Measurements from ENCODE around the gene GPNMB. TPM values are rescaled to one million over a fixed set of nuclear protein-coding genes. Genes with fewer than 3 reads are reported as not detected.
"Not testable (repeated sequence)": the region's sequence is repeated elsewhere in the genome, so short reads cannot be mapped to it uniquely, and the experiment has no call there.

GPNMB gene
- 0.69 and 1.9 TPM in 2 replicates for total RNA-seq

DNA sequence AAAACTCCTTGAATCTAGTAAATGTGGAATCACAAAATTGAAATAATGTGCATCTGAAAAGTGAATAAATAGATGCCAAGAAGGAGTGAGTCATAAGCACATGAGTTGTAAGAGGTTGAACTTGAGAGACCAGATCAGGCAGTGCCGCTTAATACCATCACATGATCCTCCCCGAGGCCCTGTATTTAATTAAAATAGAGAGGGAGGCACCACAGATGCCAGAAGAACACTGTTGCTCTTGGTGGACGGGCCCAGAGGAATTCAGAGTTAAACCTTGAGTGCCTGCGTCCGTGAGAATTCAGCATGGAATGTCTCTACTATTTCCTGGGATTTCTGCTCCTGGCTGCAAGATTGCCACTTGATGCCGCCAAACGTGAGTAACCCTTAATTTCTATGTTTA is at the start of gene GPNMB:
GPNMB (plus strand) TSS at position 221 of the 400 bp plus-strand sequence; CDS start at position 304, 83 bp downstream.
- intact Hi-C loops (cut with micrococcal nuclease), result no loop called here

DNA sequence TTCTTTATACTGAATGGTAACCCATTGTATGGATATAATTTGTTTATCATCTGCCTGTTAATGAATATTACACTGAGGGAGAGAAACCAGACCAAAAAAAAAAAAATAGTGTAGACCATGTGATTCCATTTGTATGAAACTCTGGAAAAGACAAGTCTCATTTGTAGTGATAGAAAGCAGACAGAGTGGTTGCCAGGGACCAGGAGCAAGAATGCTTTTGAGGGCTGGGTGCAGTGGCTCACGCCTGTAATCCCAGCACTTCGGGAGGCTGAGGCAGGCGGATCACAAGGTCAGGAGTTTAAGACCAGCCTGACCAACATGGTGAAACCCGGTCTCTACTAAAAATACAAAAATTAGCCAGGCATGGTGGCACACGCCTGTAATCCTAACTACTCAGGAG is 48.8 kb upstream of the GPNMB start:
- intact Hi-C loops (cut with micrococcal nuclease), result not testable (repeated sequence)

DNA sequence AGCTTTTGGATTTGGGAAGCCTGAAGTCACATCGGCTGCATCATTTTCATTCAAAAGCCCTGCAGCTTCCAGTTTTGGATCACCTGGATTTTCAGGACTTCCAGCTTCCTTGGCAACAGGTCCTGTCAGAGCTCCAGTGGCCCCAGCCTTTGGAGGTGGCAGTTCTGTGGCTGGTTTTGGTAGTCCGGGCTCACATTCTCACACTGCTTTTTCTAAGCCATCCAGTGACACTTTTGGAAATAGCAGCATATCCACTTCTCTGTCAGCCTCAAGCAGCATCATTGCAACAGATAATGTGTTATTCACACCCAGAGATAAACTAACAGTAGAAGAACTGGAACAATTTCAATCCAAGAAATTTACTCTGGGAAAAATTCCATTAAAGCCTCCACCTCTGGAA is 46.2 kb upstream of the GPNMB start:
- intact Hi-C loops (cut with micrococcal nuclease), result no loop called here

DNA sequence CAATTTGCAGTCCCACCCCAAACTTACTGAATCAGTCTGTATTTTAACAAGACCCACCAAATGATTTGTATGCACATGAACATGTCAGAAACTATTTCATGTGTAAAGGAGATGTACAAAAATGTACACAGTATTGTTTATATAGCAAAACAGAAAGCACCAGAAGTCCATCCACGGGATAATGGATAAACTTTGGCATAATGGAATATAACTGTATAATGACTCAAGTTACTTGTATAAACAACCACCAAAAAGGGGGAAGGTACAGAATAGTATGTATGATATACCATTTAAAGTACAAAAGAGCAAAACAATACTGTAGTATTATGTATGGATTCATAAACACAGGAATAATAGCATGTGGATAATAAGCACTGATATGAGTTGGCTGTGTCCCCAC is 42.3 kb upstream of the GPNMB start:
- intact Hi-C loops (cut with micrococcal nuclease), result no loop called here

DNA sequence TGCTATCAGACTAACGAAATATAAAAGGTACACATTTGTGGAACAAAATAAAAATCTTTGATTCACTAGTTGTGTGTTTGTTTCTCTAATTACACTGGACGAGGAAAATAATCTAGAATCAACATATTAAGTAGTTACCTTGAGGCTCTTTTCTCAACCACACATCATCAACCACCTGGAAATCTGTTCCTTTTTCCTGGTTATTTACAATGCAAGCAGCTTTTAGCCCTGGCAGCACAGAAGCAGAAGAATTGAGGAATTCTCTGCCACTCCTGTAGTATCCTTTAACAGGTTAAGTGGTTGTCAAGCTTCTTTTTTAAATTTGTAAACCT is 41.0 kb upstream of the GPNMB start:
- intact Hi-C loops (cut with micrococcal nuclease), result no loop called here

DNA sequence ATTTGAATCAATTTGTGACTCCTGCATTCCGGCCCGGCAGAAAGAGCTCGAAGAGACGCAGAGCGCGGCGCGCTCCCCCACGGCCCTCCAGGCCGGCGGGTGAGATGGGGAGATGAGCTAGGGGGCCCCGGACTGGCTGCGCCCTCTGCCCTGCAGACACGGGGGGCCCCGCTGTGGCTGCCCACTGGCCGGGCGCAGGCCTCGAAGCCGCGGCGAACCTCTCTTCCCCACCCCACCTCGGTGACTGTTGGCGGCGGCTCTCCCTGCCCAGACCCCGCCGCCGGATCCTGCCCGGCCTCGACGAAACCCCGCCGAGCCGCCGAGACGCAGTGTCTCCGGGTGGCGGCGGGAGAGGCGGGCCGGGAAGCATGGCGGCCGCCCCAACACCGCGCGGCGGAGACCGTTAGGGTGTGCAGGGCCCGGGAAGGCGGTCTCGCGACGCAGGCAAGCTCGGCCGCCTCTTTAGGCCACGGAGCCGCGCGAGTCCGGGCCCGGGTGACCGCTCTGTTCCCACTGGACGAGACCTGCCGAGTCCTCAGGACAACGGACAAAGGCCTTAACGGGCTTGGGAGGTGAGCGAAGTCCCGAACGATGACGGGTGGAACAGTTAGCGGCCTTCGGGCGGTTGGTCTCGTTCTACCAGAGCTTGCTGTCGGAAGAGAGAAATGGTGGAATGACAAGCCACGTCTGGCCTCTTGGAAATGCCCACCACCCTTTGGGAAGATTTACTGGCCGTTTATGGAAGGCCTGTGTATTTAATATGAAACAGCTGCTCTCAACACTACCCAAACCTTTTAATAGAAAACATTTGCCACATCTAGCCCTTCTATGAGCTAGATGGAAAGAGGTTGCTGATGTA is 40.4 kb upstream of the GPNMB start:
- intact Hi-C loops (cut with micrococcal nuclease), result no loop called here

DNA sequence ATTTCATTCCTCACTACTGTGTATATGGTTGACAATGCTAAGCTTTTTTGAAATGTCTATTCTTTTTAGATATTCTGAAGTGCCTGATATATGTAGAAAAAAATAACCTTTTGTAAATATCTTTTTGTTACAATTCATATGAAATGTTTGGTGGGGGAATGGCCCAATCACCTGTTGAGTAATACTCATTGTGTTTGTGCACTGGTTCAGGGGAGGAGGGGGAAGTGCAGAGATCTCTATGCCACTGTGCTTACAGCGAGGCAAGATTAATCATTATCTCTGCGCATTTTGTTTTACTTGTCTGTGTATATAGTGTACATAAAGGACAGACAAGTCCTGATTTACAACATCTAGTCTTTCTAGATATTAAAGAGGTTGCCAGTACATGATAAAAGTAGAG is 39.6 kb upstream of the GPNMB start:
- intact Hi-C loops (cut with micrococcal nuclease), result no loop called here

DNA sequence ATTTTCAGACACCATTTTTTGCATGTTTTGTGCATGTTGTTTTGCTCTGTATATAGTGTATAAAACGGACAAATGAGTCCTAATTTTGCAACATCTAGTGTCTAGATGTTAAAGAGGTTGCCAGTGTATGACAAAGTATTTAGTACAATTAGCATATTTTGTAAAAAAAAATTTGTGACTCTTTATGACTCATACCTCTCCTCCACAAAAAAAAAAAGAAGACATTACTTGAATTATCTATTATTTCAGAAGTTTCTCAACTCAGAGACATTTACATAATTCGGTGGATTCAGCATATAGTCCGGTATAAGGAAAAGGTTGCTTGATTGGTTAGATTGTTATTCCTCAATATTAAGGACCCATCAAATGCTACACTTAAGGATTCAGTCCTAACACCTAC is 38.7 kb upstream of the GPNMB start:
- intact Hi-C loops (cut with micrococcal nuclease), result no loop called here

DNA sequence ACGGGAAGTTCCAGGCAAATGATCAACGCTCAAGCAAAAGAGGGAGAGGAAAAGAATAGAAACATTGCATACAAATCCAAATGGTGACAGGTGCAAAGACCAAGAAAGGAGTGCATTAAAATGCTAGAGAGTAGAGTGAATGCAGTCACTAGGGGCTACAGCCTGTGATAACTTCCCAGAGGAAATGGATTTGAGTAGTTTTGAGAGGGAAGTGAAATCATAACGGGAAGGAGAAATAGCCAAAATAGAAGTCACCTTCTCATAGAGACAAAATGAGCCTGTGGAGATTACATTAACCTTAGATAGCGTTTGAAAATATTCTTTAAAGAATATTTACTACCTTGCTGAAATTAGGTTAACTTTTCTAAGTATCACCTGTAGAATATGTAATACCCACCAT is 38.3 kb upstream of the GPNMB start:
- intact Hi-C loops (cut with micrococcal nuclease), result no loop called here

DNA sequence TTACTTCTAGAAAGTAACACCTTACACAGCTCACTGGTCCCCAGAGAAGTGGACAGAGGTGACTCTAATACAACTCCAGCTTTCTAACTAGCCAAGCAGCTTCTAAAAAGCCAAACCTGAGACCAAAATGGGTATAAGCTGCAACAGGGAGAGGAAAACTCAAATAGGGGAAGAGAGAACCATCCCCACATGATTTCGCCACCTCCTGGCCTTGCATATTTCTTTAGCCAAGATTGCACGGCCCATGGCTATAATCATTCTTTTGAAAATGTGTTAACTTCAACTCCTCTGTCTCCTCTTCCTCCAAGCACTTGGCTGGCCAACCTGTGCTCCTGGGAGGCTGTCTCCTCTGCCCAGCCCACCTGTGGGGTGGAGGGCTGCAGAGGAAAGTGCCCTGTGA is 36.1 kb upstream of the GPNMB start:
- intact Hi-C loops (cut with micrococcal nuclease), result no loop called here

DNA sequence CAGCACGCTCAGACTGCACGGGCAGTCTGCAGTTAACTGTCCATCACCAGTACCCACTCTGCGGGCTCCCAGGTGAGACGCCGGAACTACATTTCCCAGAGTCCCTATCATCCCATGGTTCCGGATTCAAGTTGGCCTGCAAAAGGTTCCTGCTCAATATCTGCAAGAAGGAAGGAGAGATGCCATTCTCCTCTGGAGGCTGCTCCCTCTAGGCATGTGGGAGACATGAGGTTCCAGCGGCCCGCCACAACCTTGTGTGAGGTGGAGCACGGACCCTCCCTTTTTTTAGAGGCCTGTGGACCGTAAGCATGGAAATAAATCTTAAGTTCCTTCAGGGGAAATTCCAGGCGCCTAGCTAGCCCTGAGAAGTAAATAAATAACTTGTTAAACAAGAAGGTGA is 35.0 kb upstream of the GPNMB start:
- intact Hi-C loops (cut with micrococcal nuclease), result no loop called here

DNA sequence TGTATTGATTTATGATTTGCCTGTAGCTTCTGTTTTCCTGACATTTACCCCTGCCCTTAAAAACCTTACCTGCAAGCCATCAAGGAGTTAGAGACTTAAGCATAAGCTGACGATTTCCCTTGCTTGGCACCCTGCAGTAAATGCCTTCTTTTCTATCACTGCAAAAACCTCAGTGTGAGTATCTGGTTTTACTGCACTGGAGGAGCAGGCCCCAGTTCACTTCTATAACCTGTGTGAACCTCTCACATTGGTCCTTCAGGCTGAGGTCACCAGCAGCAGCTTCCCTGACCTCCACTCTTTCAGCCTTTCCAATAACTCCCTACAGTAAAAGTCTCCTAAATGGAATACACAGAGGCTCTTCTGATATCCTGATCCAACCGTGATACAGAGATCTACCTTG is 34.2 kb upstream of the GPNMB start:
- intact Hi-C loops (cut with micrococcal nuclease), result no loop called here

DNA sequence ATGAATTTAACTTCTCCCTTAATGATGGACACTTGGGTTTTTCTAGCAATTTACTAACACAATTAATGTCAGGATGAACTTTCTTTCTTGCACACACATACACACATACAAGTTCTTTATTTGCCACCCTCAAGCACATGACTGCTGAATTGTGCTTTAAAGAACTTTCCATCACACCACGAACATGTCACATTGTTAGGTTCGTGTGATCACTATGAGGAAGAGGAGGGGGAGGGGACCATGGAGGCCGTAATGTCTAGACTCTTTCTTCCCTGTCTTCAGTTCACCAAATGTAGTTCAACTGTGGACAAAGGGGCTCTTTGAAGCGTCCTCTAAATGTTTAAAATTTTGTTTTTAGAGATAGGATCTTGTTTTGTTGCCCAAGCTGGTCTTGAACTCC is 33.7 kb upstream of the GPNMB start:
- intact Hi-C loops (cut with micrococcal nuclease), result no loop called here

DNA sequence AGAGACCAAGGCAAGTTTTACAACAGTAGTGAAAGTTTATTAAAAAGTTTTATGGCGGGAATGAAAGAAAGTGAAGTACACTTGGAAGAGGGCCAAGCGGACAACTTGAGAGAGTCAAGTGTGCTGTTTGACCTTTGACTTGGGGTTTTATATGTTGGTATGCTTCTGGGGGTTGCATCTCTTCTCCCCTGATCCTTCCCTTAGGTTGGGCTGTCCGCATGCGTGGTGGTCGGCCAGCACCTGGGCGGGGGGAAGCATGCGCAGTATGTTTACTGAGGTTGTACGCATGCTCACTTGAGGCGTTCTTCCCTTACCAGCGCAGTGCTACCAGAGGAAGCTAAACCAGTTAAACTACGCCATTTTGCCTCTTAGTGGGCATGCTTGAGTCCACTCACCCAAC is 32.8 kb upstream of the GPNMB start:
- intact Hi-C loops (cut with micrococcal nuclease), result no loop called here

DNA sequence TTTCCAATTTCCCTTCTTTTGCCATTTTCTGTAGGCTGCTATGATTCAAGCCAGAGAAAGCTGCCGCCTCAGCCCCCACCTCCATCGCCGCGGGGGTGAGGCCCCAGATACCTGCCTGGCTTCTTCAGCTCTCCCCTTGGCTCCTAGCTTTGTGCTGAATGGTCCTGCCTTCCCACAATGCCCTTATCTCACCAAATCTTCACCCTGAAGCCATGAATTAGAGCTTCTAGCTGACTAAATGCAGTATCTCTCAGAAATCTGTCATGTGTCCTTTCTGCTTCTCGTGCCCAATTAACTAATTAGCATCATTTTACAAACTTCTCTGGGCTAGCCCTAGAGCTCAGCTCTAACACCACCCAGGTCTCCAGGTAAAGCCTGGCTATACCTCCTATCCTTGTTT is 32.2 kb upstream of the GPNMB start:
- intact Hi-C loops (cut with micrococcal nuclease), result no loop called here

DNA sequence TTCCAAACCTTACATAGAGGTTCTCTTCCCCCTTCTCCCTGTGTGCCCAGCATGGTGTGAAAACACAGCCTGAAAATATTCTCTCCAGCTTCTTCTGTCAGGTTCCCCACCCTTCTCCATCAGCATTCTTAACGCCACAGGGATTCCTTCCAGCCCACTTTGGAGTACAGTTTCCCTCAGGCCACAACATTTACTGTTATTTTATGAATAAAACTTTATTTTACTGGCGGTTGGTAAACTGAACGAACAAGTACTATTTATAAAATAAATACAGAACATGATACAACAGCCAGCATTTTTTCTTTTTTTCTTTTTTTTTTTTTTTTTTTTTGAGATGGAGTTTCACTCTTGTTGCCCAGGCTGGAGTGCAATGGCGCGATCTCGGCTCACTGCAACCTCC is 31.6 kb upstream of the GPNMB start:
- intact Hi-C loops (cut with micrococcal nuclease), result no loop called here

DNA sequence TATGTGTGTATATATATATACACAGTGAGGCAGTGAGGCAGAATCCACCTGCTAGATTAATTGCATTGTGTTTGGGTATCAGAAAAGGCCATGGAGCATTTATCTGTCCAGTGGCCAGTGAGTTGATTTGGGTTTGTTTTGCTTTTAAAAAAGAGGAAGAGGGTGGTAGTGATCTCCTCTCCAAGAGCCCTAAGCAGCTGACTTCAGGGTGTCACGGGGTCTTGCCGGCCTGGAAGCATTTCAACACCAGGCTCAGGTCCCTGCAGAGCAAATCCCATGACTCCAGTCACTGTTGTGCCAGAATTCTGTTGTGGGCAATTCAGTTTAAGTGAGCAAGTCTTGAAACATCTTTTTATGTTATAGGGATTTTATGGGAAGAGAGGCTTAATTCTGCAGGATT is 30.6 kb upstream of the GPNMB start:
- intact Hi-C loops (cut with micrococcal nuclease), result no loop called here

DNA sequence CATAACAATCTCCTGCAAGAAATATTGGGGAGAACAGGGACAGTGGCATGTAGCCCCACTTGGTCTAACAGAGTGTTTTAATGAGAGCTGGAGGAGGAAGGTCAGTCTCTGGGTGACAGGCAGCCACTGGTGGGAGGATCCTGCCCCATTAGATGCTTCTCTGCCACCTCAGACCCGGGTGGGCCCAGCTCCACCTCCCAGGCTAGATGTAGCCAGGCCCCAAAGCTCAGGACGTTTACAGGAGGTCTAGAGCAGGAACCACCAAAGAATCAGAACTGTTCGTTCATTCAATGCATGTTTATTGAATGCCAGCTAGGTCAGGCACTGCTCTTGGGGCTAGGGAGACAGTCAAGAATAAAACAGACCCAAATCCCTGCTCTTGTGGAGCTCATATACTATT is 28.4 kb upstream of the GPNMB start:
- intact Hi-C loops (cut with micrococcal nuclease), result no loop called here

DNA sequence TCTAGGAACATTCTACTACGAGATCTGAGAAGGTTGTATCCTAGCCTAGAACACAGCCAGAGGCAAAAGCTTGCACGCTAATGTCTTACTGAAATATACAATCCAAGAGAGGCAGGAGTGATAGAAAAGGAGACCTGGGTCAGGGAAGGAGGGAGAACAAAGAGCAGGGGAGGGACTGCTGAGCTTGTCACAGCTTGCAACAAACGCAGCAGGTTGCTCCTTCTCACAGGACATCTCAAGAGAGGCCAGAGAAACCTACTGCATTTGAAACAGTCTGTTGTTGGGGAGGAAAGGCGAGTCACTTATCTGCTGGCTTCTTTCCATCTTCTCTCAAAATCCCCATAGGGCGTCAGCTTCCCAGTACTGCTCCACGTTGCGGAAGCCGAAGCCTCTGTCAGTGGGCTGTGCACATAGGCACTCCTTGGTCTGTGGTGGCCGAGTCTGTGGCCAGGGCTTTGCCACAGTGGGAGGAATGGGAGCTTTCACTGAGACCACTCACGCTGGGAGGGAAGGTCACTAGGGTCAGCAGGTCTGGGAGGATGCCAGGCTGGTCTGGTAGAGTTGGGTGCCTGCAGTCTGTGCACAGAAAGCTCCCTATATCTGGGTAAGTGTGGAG is 25.8 kb upstream of the GPNMB start:
- intact Hi-C loops (cut with micrococcal nuclease), result no loop called here

DNA sequence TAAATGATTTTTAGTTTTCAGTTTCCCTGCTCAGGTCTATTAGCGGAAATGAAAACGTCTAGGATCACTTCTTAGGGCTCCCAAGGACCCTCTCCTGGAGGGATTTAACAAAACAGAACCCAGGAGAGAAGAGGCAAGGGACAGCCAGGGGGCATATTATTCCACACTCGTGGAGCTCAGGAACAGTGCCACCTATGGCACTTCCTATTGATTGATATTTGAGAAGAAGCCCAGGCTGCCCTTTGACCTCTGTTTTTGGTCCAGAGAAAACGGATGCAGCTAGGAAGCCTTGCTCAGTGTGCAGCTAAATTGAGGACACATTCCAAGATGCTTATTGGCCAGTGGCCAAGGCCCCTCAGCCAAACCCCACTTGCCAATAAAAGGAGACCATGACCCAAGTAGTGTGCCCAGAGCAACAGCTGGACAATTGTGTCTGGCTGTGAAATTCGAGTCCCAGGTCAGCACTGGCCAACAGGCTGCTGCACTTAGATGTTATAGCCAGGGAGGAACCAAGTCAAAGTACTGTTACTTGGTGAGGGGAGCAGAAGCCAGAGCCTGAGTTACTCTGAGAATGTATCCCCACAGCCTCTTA is 24.0 kb upstream of the GPNMB start:
- intact Hi-C loops (cut with micrococcal nuclease), result no loop called here

DNA sequence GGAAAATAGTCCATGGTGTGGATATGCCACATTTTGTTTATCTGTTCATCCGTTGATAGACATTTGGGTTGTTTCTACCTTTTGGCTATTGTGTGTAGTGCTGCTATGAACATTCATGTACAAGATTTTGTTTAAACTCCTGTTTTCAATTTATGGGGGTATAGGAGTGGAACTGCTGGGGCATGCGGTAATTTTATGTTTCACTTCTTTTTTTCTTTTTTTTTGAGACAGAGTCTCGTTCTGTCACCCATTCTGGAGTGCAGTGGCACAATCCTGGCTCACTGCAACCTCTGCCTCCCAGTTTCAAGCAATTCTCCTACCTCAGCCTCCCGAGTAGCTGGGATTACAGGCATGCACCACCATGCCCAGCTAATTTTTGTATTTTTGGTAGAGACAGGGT is 22.2 kb upstream of the GPNMB start:
- intact Hi-C loops (cut with micrococcal nuclease), result not testable (repeated sequence)

DNA sequence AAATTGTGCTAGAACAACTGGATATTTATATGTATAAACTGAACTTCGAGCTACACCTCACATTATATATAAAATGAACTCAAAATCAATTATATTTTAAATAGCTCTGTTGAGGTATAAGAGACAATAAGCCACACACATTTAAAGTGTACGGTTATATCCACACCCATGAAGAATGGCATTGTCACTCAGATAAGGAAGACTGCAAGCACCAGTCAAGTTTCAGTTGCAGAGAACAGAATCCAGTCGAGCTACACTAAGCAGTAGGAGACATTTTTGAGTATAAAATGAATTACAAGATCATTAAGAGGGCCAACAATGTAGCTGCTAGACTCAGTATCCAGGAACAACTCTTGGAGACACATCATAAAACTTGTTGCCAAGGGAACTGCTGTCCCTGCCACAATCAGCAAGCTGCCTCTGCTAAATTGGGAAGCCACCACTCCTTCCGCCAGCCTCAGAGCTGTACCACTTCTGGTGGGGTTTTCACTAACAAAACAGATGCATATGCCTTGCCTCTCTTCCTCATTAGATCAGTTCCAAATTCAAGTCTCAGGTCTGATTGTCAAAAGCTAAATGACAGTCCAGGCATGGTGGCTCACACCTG is 19.6 kb upstream of the GPNMB start:
- intact Hi-C loops (cut with micrococcal nuclease), result no loop called here

Measured in T-helper 1 cell treated with Interleukin-12 subunit alpha and Interleukin-12 subunit beta and Interleukin-4 antibody, amounts not matched to agents 30 ng/mL and 1 ng/mL, for 36 hours (primary cell).